Loucy (cell line): Measurements from ENCODE around the gene POU2F1.

Experiments used
- CTCF ChIP-seq: fragments of 200-600 bp; sonication (generic); conservative IDR thresholded peaks from 2 replicates; pipeline ENCODE4 v1.5.1; 2014; ENCODE audit warnings: mild to moderate bottlenecking, antibody characterized with exemption, low read length
- EZH2phosphoT487 ChIP-seq: fragments of 200-600 bp; IDR thresholded peaks from 2 replicates; pipeline ENCODE4 v1.6.1; 2018; ENCODE audit warnings: antibody characterized with exemption, mild to moderate bottlenecking, moderate library complexity, borderline replicate concordance

GRCh38 chr1:167291539-167292185 lies 71.0 kb downstream of the POU2F1 start:
- TF ChIP-seq CTCF = no peak
- no peak for TF ChIP-seq EZH2phosphoT487
